Suppressor macrophage treated with lipopolysaccharide for 4 hours (primary cell): ENCODE data around the gene STX16.
A peak's percentile ranks its signal among the peaks of the same experiment; 100 is the strongest.

Experiments
- DNase-seq: peaks from one replicate; pipeline ENCODE4 v3.0.0-alpha.2; 2020

STX16 gene

GRCh38 chr20:58619077-58619863 lies 31.8 kb upstream of the STX16 start:
- DNase-seq: no peak

- DNase-seq: no peak
Measured at GRCh38 chr20:58619864-58620431, 31.1 kb upstream of the STX16 start.

GRCh38 chr20:58621906-58622548 lies 29.1 kb upstream of the STX16 start:
- DNase-seq: no peak

- no peak for DNase-seq
Measured at GRCh38 chr20:58622671-58623578, 28.2 kb upstream of the STX16 start.

GRCh38 chr20:58623579-58624473 lies 27.3 kb upstream of the STX16 start:
- no peak for DNase-seq

GRCh38 chr20:58624687-58625086 lies 26.4 kb upstream of the STX16 start:
- no peak for DNase-seq

- no peak for DNase-seq
Measured at GRCh38 chr20:58625585-58625984, 25.5 kb upstream of the STX16 start.

GRCh38 chr20:58626051-58626450 lies 25.0 kb upstream of the STX16 start:
- no peak for DNase-seq

- DNase-seq: no peak
Measured at GRCh38 chr20:58627212-58628072, 23.6 kb upstream of the STX16 start.

GRCh38 chr20:58628491-58629214 lies 22.4 kb upstream of the STX16 start:
- DNase-seq: no peak

- DNase-seq: no peak
Measured at GRCh38 chr20:58629215-58629580, 21.9 kb upstream of the STX16 start.

- no peak for DNase-seq
Measured at GRCh38 chr20:58630063-58630462, 21.0 kb upstream of the STX16 start.

GRCh38 chr20:58633161-58634053 lies 17.7 kb upstream of the STX16 start:
- DNase-seq: no peak

- no peak for DNase-seq
Measured at GRCh38 chr20:58634059-58634458, 17.0 kb upstream of the STX16 start.

GRCh38 chr20:58634521-58635278 lies 16.4 kb upstream of the STX16 start:
- peak; percentile 42 for DNase-seq

GRCh38 chr20:58635279-58635665 lies 15.8 kb upstream of the STX16 start:
- DNase-seq: no peak

- DNase-seq: no peak
Measured at GRCh38 chr20:58636396-58636982, 14.6 kb upstream of the STX16 start.

- no peak for DNase-seq
Measured at GRCh38 chr20:58636983-58637421, 14.1 kb upstream of the STX16 start.
